HT-29 (cell line): Measurements from ENCODE around the gene TTC22. TPM values are rescaled to one million over a fixed set of nuclear protein-coding genes. Genes with fewer than 3 reads are reported as not detected.

ENCODE experiments used
- DNase-seq: peaks from one replicate; pipeline ENCODE4 v3.0.0-alpha.2; 2015; ENCODE audit warnings: low spot score
- total RNA-seq: library from RNA; depleted of rRNA; stranded (reverse); fragments of >200 nt; shearing (Covaris generic); gene quantifications from 2 replicates; pipeline ENCODE4 v1.2.3, GENCODE V29; 2014

TTC22 gene
- total RNA-seq, 1 experiment from 2014 or later = 26.7 TPM

- DNase-seq = no peak
Observed at GRCh38 chr1:54834007-54834541, 33.0 kb upstream of the TTC22 start.

- no peak for DNase-seq
Observed at GRCh38 chr1:54833121-54833520, 32.0 kb upstream of the TTC22 start.

- DNase-seq = no peak
Observed at GRCh38 chr1:54826226-54826816, 25.2 kb upstream of the TTC22 start.

GRCh38 chr1:54825696-54826095 lies 24.6 kb upstream of the TTC22 start:
- no peak for DNase-seq

GRCh38 chr1:54823670-54824069 lies 22.5 kb upstream of the TTC22 start:
- no peak for DNase-seq

- no peak for DNase-seq
Observed at GRCh38 chr1:54819733-54820132, 18.6 kb upstream of the TTC22 start.

GRCh38 chr1:54819195-54819536 lies 18.0 kb upstream of the TTC22 start:
- DNase-seq = no peak

GRCh38 chr1:54818461-54819194 lies 17.5 kb upstream of the TTC22 start:
- no peak for DNase-seq

GRCh38 chr1:54816951-54817350 lies 15.8 kb upstream of the TTC22 start:
- no peak for DNase-seq

GRCh38 chr1:54816130-54816529 lies 15.0 kb upstream of the TTC22 start:
- DNase-seq = no peak

GRCh38 chr1:54815086-54815876 lies 14.2 kb upstream of the TTC22 start:
- DNase-seq = no peak

GRCh38 chr1:54814571-54814970 lies 13.4 kb upstream of the TTC22 start:
- DNase-seq = no peak

GRCh38 chr1:54814126-54814498 lies 13.0 kb upstream of the TTC22 start:
- DNase-seq = no peak

- DNase-seq = no peak
Observed at GRCh38 chr1:54813485-54814125, 12.5 kb upstream of the TTC22 start.

- no peak for DNase-seq
Observed at GRCh38 chr1:54812801-54813484, 11.8 kb upstream of the TTC22 start.

- no peak for DNase-seq
Observed at GRCh38 chr1:54811739-54812655, 10.9 kb upstream of the TTC22 start.

GRCh38 chr1:54811066-54811465 lies 9.9 kb upstream of the TTC22 start:
- DNase-seq = no peak

GRCh38 chr1:54810153-54810942 lies 9.2 kb upstream of the TTC22 start:
- DNase-seq = peak; percentile 81

- no peak for DNase-seq
Observed at GRCh38 chr1:54809496-54810074, 8.5 kb upstream of the TTC22 start.
